CD14-positive monocyte (primary cell): ENCODE data around the gene METTL24. TPM values are rescaled to one million over a fixed set of nuclear protein-coding genes. Genes with fewer than 3 reads are reported as not detected.

Experiments
- DNase-seq, 3 donors: peaks; one replicate each; pipeline ENCODE4 v3.0.0-alpha.2; 2011 to 2022
- H2AFZ ChIP-seq: 2 replicates; pipeline ENCODE4 v1.6.0; 2012; ENCODE audit warnings: mild to moderate bottlenecking, low read depth, low read length, inconsistent platforms; ENCODE audit not compliant: insufficient read depth, poor library complexity, severe bottlenecking
- H3K27ac ChIP-seq, 2 donors: 1 replicate in 1 of 2; 2 replicates in 1 of 2; pipeline ENCODE4 v1.5.1; 2012 to 2013; ENCODE audit warnings: low read length in 2 of 2, control low read depth in 1 of 2, inconsistent platforms in 1 of 2, low read depth in 1 of 2, mild to moderate bottlenecking in 1 of 2
- H3K27me3 ChIP-seq, 2 donors: one replicate each; pipeline versions ENCODE4 v1.6.0 to v1.6.1; 2011 to 2013; ENCODE audit warnings: low read length in 2 of 2; ENCODE audit not compliant: control insufficient read depth in 2 of 2, insufficient read depth in 2 of 2
- H3K36me3 ChIP-seq, 2 donors: replicated peaks in 1 of 2; 1 replicate in 1 of 2; 2 replicates in 1 of 2; pipeline versions ENCODE4 v1.5.1 to v1.6.1; 2012 to 2013; ENCODE audit warnings: low read length in 2 of 2, control low read depth in 1 of 2, inconsistent platforms in 1 of 2, mild to moderate bottlenecking in 1 of 2; ENCODE audit not compliant: insufficient read depth in 2 of 2, control insufficient read depth in 1 of 2
- H3K4me1 ChIP-seq, 2 donors: 1 replicate in 1 of 2; 2 replicates in 1 of 2; pipeline versions ENCODE4 v1.5.1 to v1.6.1; 2012 to 2013; ENCODE audit warnings: low read length in 2 of 2, control low read depth in 1 of 2, inconsistent platforms in 1 of 2, mild to moderate bottlenecking in 1 of 2, moderate library complexity in 1 of 2; ENCODE audit not compliant: insufficient read depth in 2 of 2, control insufficient read depth in 1 of 2
- H3K4me2 ChIP-seq: replicated peaks from 2 replicates; pipeline ENCODE3; 2012; ENCODE audit warnings: low read length, moderate library complexity, mild to moderate bottlenecking; ENCODE audit not compliant: poor library complexity, severe bottlenecking; ENCODE audit errors: extremely low read depth
- H3K4me3 ChIP-seq, 3 experiments: fragments of 200-600 bp in 1 of 3; sonication (generic) in 1 of 3; replicated peaks in 1 of 3; 1 replicate in 2 of 3; 2 replicates in 1 of 3; pipeline ENCODE4 v1.5.1; 2011 to 2013; ENCODE audit warnings: low read length in 3 of 3, mild to moderate bottlenecking in 3 of 3, control low read depth in 2 of 3, low read depth in 2 of 3, inconsistent platforms in 1 of 3, moderate library complexity in 1 of 3
- H3K79me2 ChIP-seq: 2 replicates; pipeline ENCODE4 v1.6.0; 2012; ENCODE audit warnings: mild to moderate bottlenecking, control low read depth, inconsistent platforms, low read length, moderate library complexity; ENCODE audit not compliant: insufficient read depth
- H3K9ac ChIP-seq: 2 replicates; pipeline ENCODE4 v1.6.0; 2017; ENCODE audit warnings: low read length, mild to moderate bottlenecking; ENCODE audit not compliant: insufficient read depth, poor library complexity, severe bottlenecking
- H3K9me3 ChIP-seq, 2 donors: replicated peaks in 1 of 2; 1 replicate in 1 of 2; 2 replicates in 1 of 2; pipeline versions ENCODE4 v1.5.1 to v1.6.1; 2012 to 2013; ENCODE audit warnings: low read length in 2 of 2, control low read depth in 1 of 2; ENCODE audit not compliant: control insufficient read depth in 1 of 2, insufficient read depth in 1 of 2
- H4K20me1 ChIP-seq: 2 replicates; pipeline ENCODE4 v1.6.0; 2012; ENCODE audit warnings: mild to moderate bottlenecking, low read length, control low read depth, moderate library complexity; ENCODE audit not compliant: insufficient read depth
- H3K27ac Mint-ChIP-seq, 7 donors: one replicate each; pipeline ENCODE4 v1.8.0; 2020; ENCODE audit warnings: mild to moderate bottlenecking in 7 of 7, mixed read lengths in 7 of 7, moderate library complexity in 6 of 7, inconsistent platforms in 2 of 7
- H3K27me3 Mint-ChIP-seq, 3 donors: one replicate each; pipeline ENCODE4 v1.8.0; 2021 to 2022; ENCODE audit warnings: low read depth in 3 of 3, mild to moderate bottlenecking in 3 of 3, mixed read lengths in 3 of 3, moderate library complexity in 3 of 3, inconsistent platforms in 1 of 3
- H3K36me3 Mint-ChIP-seq, 2 donors: one replicate each; pipeline ENCODE4 v1.8.0; 2020; ENCODE audit warnings: mixed read lengths in 2 of 2, inconsistent platforms in 1 of 2, mild to moderate bottlenecking in 1 of 2
- H3K4me1 Mint-ChIP-seq: one replicate; pipeline ENCODE4 v1.8.0; 2020; ENCODE audit warnings: mild to moderate bottlenecking, mixed read lengths
- H3K4me3 Mint-ChIP-seq, 2 donors: one replicate each; pipeline ENCODE4 v1.8.0; 2020; ENCODE audit warnings: mild to moderate bottlenecking in 2 of 2, mixed read lengths in 2 of 2, moderate library complexity in 1 of 2
- H3K9me3 Mint-ChIP-seq, 7 donors: one replicate each; pipeline ENCODE4 v1.8.0; 2020 to 2022; ENCODE audit warnings: mixed read lengths in 7 of 7, mild to moderate bottlenecking in 6 of 7, moderate library complexity in 6 of 7, inconsistent platforms in 2 of 7
- WGBS: methylation state at CpG from one replicate; pipeline ENCODE4 v1.1.5; 2013; ENCODE audit warnings: missing lambda C conversion rate; ENCODE audit not compliant: insufficient coverage; 5-methylcytosine and 5-hydroxymethylcytosine counted together
- intact Hi-C, 2 donors: fragments of 100-400 bp; cut with micrococcal nuclease; formaldehyde crosslinking; loops; one replicate each; pipeline versions ENCODE4 v1.15.0 to v1.15.1; 2023
- polyA plus RNA-seq, 3 donors: library from polyadenylated mRNA; depleted of rRNA in 1 of 3; unstranded in 2 of 3; stranded (reverse) in 1 of 3; fragments of 300-500 nt in 2 of 3; fragments of >200 nt in 1 of 3; fragmentation: Illumina TruSeq in 2 of 3; gene quantifications; 1 replicate in 2 of 3; 2 replicates in 1 of 3; pipeline ENCODE4 v1.2.3, GENCODE V29; 2012 to 2021
- TF ChIP-seq, protein P1 (sequence below): fragments of 200-600 bp; IDR thresholded peaks from one replicate; pipeline ENCODE4 v1.8.0; 2022; ENCODE audit warnings: antibody characterized with exemption, mild to moderate bottlenecking

Gene METTL24
- polyA plus RNA-seq, 3 donors, result not detected

- H3K4me1 ChIP-seq, result no peaks in the 10 kb centered on the region
- H4K20me1 ChIP-seq, result peaks cover 97% of the 10 kb centered on the region
- H3K4me1 Mint-ChIP-seq, result no peaks in the 10 kb centered on the region
- no peaks in the 10 kb centered on the region for H3K9me3 ChIP-seq
- H3K79me2 ChIP-seq, result peaks cover 97% of the 10 kb centered on the region
- no peak for DNase-seq
- no peak overlapping the region for H3K9ac ChIP-seq
- H2AFZ ChIP-seq, result no peak overlapping the region
- intact Hi-C loops, result no loop called here
- TF ChIP-seq, protein P1, sequence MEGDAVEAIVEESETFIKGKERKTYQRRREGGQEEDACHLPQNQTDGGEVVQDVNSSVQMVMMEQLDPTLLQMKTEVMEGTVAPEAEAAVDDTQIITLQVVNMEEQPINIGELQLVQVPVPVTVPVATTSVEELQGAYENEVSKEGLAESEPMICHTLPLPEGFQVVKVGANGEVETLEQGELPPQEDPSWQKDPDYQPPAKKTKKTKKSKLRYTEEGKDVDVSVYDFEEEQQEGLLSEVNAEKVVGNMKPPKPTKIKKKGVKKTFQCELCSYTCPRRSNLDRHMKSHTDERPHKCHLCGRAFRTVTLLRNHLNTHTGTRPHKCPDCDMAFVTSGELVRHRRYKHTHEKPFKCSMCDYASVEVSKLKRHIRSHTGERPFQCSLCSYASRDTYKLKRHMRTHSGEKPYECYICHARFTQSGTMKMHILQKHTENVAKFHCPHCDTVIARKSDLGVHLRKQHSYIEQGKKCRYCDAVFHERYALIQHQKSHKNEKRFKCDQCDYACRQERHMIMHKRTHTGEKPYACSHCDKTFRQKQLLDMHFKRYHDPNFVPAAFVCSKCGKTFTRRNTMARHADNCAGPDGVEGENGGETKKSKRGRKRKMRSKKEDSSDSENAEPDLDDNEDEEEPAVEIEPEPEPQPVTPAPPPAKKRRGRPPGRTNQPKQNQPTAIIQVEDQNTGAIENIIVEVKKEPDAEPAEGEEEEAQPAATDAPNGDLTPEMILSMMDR, result no peak
- no peaks in the 10 kb centered on the region for H3K9me3 Mint-ChIP-seq
- WGBS, result no CpG with 5 or more reads among the region's 3 CpGs
- no peak overlapping the region for H3K4me2 ChIP-seq
- peaks cover 24 to 31% of the 10 kb centered on the region in 2 donors for H3K36me3 Mint-ChIP-seq
- no peak overlapping the region for H3K4me3 ChIP-seq
- H3K27ac ChIP-seq, result no peak overlapping the region
- no peak overlapping the region for H3K27ac Mint-ChIP-seq
- H3K36me3 ChIP-seq, result peaks cover 25 to 69% of the 10 kb centered on the region in 2 donors
- no peak overlapping the region for H3K4me3 Mint-ChIP-seq
- H3K27me3 Mint-ChIP-seq, result no peaks in the 10 kb centered on the region
- H3K27me3 ChIP-seq, result no peaks in the 10 kb centered on the region
These were observed 159.6 kb downstream of the METTL24 start for GRCh38 chr6:110198561-110198960.

DNA sequence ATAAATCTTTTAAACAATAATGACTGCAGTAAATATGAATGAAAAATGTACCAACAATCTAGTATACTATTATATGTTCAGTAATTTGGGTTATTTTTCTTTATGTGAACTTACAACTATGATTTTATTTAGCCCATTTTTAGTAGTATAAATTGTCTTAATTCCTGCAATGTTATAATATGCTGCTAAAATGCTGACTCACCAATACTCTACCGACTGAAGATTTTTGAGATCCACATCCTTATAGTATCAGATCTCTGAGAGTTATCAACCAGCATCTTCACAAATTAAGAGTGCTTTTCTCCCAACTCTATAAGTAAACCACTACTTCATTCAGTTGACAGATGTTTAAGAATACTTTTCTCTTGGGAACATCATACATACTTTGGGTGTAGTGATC lies 161.3 kb downstream of the METTL24 start:
- Mint-ChIP-seq H3K27ac (no peak overlapping the region), H3K27me3 (no peaks in the 10 kb centered on the region), H3K9me3 (no peaks in the 10 kb centered on the region), H3K4me3 (no peak overlapping the region), H3K36me3 (peaks cover 27 to 29% of the 10 kb centered on the region in 2 donors), H3K4me1 (no peaks in the 10 kb centered on the region)
- H2AFZ ChIP-seq, result no peak overlapping the region
- H4K20me1 ChIP-seq, result peaks cover 98% of the 10 kb centered on the region
- H3K27ac ChIP-seq, result no peak overlapping the region
- no peak overlapping the region for H3K4me2 ChIP-seq
- H3K4me3 ChIP-seq, result no peak overlapping the region
- WGBS, result no CpG with 5 or more reads among the region's 1 CpG
- H3K4me1 ChIP-seq, result no peaks in the 10 kb centered on the region
- no peaks in the 10 kb centered on the region for H3K27me3 ChIP-seq
- TF ChIP-seq, protein P1, result no peak
- DNase-seq, result no peak
- H3K9ac ChIP-seq, result no peak overlapping the region
- peaks cover 26 to 58% of the 10 kb centered on the region in 2 donors for H3K36me3 ChIP-seq
- no peaks in the 10 kb centered on the region for H3K9me3 ChIP-seq
- intact Hi-C loops, result no loop called here
- H3K79me2 ChIP-seq, result peaks cover 92% of the 10 kb centered on the region
